ENCODE results near the gene CTDNEP1. TPM values are rescaled to one million over a fixed set of nuclear protein-coding genes. Genes with fewer than 3 reads are reported as not detected.

The CTDNEP1 gene
- total and polyA plus RNA-seq, 2 donors (not counting 3 experiments of a cell fraction or from before 2014, with no cell fraction given): 130 to 143 TPM

- BruUV-seq (replicated peaks): no TSS peak
- Histone ChIP-seq H3K9me3 (replicated peaks; ENCODE audit: control insufficient read depth, insufficient read depth, low read length) (no peaks in the 10 kb centered on the region), H3K4me2 (ENCODE audit: insufficient read depth, low read length) (peak overlapping the region; percentile 64), H3K4me3 (replicated peaks in 1 of 3; ENCODE audit: insufficient read depth in 1 of 3, low read depth in 1 of 3, low read length in 3 of 3) (peak overlapping the region; percentile 41 to 96 (median 53)), H3K36me3 (ENCODE audit: control insufficient read depth in 2 of 2, extremely low read depth in 1 of 2, insufficient read depth in 2 of 2, low read length in 2 of 2) (peaks cover 15 to 24% of the 10 kb centered on the region in 2 experiments), H3K4me1 (ENCODE audit: control insufficient read depth, extremely low read depth, insufficient read depth, low read length) (peaks cover 32% of the 10 kb centered on the region), H4K20me1 (replicated peaks; ENCODE audit: control insufficient read depth, extremely low read depth, insufficient read depth, low read length) (no peaks in the 10 kb centered on the region), H2AFZ (ENCODE audit: low read depth, low read length) (no peak overlapping the region), H3K79me2 (ENCODE audit: control insufficient read depth, insufficient read depth, low read length) (peaks cover 64% of the 10 kb centered on the region), H3K9ac (replicated peaks; ENCODE audit: extremely low read depth, insufficient read depth, low read length) (peak overlapping the region; percentile 14), H3K9me1 (replicated peaks; ENCODE audit: control insufficient read depth, extremely low read depth, insufficient read depth, low read length) (no peaks in the 10 kb centered on the region), H3K27ac (ENCODE audit: insufficient read depth, low read depth, low read length) (no peak overlapping the region), H3K27me3 (ENCODE audit: control insufficient read depth in 2 of 2, insufficient read depth in 2 of 2, low read length in 2 of 2) (no peaks in the 10 kb centered on the region)
- DNase-seq (ENCODE audit: low read depth, low spot score) (peak; percentile 47), FAIRE-seq (no peak)
- CTCF ChIA-PET: interaction anchor here (1.0 to 3.4 kb wide), 4 partner anchors 17 to 323 kb away, joined by 3 to 34 read pairs (median 3); partner anchors contain the start of genes ACADVL and DLG4
- TF ChIP-seq MYC (IDR thresholded peaks at IDR 0.05; ENCODE audit: low read depth, low read length) (peak; percentile 44), FOS (IDR thresholded peaks at IDR 0.05; ENCODE audit: borderline replicate concordance, insufficient read depth, low read length) (no peak), POLR2A (IDR thresholded peaks at IDR 0.05; ENCODE audit: low read depth, low read length) (peak; percentile 67), JUN (IDR thresholded peaks at IDR 0.05; ENCODE audit: borderline replicate concordance, insufficient read depth, insufficient read length, low read depth) (no peak), POLR2AphosphoS5 (IDR thresholded peaks at IDR 0.05; ENCODE audit: insufficient read depth, low read depth, low read length) (peak; percentile 43)
- POLR2A ChIA-PET: interaction anchor here (0.7 kb wide), 1 partner anchor 205 kb away, joined by 6 read pairs; no protein-coding TSS in a partner anchor
- dilution Hi-C loops (cut with MboI; ENCODE audit: extremely low pct_ligation_motif_present, low sequenced_read_pairs) (no loop called here), intact Hi-C loops (cut with micrococcal nuclease) (loop anchor here (5.0 kb wide), 1 partner anchor 619 kb away; the partner anchor contains the start of genes CYB5D1, NAA38 and TMEM88)
Measured at GRCh38 chr17:7237761-7238419, 13.6 kb downstream of the CTDNEP1 start.

GRCh38 chr17:7237266-7237760 is 14.2 kb downstream of the CTDNEP1 start:
- no peaks in the 10 kb centered on the region for H3K9me3 ChIP-seq (replicated peaks; ENCODE audit: control insufficient read depth, insufficient read depth, low read length)
- POLR2A ChIA-PET: no interaction called here
- CTCF ChIA-PET: interaction anchor here (0.7 to 3.4 kb wide), 5 partner anchors 16 to 324 kb away, joined by 3 to 34 read pairs (median 3); partner anchors contain the start of genes ACADVL, DLG4 and SLC2A4

More at GRCh38 chr17:7237266-7237760, 14.2 kb downstream of the CTDNEP1 start:
- Histone ChIP-seq H3K9me1 (replicated peaks; ENCODE audit: control insufficient read depth, extremely low read depth, insufficient read depth, low read length) (no peaks in the 10 kb centered on the region), H3K27me3 (ENCODE audit: control insufficient read depth in 2 of 2, insufficient read depth in 2 of 2, low read length in 2 of 2) (no peaks in the 10 kb centered on the region), H3K9ac (replicated peaks; ENCODE audit: extremely low read depth, insufficient read depth, low read length) (peak overlapping the region; percentile 14), H3K79me2 (ENCODE audit: control insufficient read depth, insufficient read depth, low read length) (peaks cover 68% of the 10 kb centered on the region), H3K4me1 (ENCODE audit: control insufficient read depth, extremely low read depth, insufficient read depth, low read length) (peaks cover 32% of the 10 kb centered on the region), H4K20me1 (replicated peaks; ENCODE audit: control insufficient read depth, extremely low read depth, insufficient read depth, low read length) (peaks cover under 1% of the 10 kb centered on the region), H3K27ac (ENCODE audit: insufficient read depth, low read depth, low read length) (no peak overlapping the region), H3K36me3 (ENCODE audit: control insufficient read depth in 2 of 2, extremely low read depth in 1 of 2, insufficient read depth in 2 of 2, low read length in 2 of 2) (peaks cover 15 to 24% of the 10 kb centered on the region in 2 experiments), H2AFZ (ENCODE audit: low read depth, low read length) (no peak overlapping the region), H3K4me3 (replicated peaks in 1 of 3; ENCODE audit: insufficient read depth in 1 of 3, low read depth in 1 of 3, low read length in 3 of 3) (peak overlapping the region; percentile 41 to 96 (median 53)), H3K4me2 (ENCODE audit: insufficient read depth, low read length) (peak overlapping the region; percentile 64)
- dilution Hi-C loops (cut with MboI; ENCODE audit: extremely low pct_ligation_motif_present, low sequenced_read_pairs): no loop called here
- FAIRE-seq (peak; percentile 55), DNase-seq (ENCODE audit: low read depth, low spot score) (peak; percentile 17)
- TF ChIP-seq EZH2 (IDR thresholded peaks at IDR 0.05; ENCODE audit: borderline replicate concordance, low read depth, low read length, severe bottlenecking) (no peak), FOS (IDR thresholded peaks at IDR 0.05; ENCODE audit: borderline replicate concordance, insufficient read depth, low read length) (no peak), POLR2AphosphoS5 (IDR thresholded peaks at IDR 0.05; ENCODE audit: insufficient read depth, low read depth, low read length) (no peak), MAX (IDR thresholded peaks at IDR 0.05; ENCODE audit: insufficient read depth, insufficient read length) (no peak), POLR2A (IDR thresholded peaks at IDR 0.05; ENCODE audit: low read depth, low read length) (no peak), JUN (IDR thresholded peaks at IDR 0.05; ENCODE audit: borderline replicate concordance, insufficient read depth, insufficient read length, low read depth) (no peak), CTCF (IDR thresholded peaks at IDR 0.05; ENCODE audit: extremely low read depth in 1 of 2, insufficient read depth in 1 of 2, low read depth in 1 of 2, low read length in 2 of 2) (no peak), MYC (IDR thresholded peaks at IDR 0.05; ENCODE audit: low read depth, low read length) (no peak), GATA2 (IDR thresholded peaks at IDR 0.05; ENCODE audit: insufficient read depth, insufficient read length, low read depth, low read length) (no peak)
- intact Hi-C loops (cut with micrococcal nuclease): loop anchor here (5.0 kb wide), 1 partner anchor 620 kb away; the partner anchor contains the start of genes CYB5D1, NAA38 and TMEM88
- no TSS peak for BruUV-seq (replicated peaks)

Measured in endothelial cell of umbilical vein (primary cell).